Measurements from ENCODE around the gene EIF5A2.
"Not testable (repeated sequence)": the region's sequence is repeated elsewhere in the genome, so short reads cannot be mapped to it uniquely, and the experiment has no call there.

The EIF5A2 gene

GRCh38 chr3:170878688-170879087, 29.7 kb downstream of the EIF5A2 start:
- H3K36me3 ChIP-seq (ENCODE audit: control insufficient read depth in 4 of 4, insufficient read depth in 4 of 4, low read length in 3 of 4); H3K27ac ChIP-seq (ENCODE audit: insufficient read depth in 1 of 2, low read depth in 1 of 2, low read length in 2 of 2, poor library complexity in 1 of 2, severe bottlenecking in 2 of 2); CTCF ChIA-PET; H3K4me3 ChIP-seq (ENCODE audit: control insufficient read depth in 1 of 7, extremely low read depth in 1 of 7, insufficient read depth in 4 of 7, low read depth in 2 of 7, low read length in 6 of 7); H3K4me1 ChIP-seq (ENCODE audit: control extremely low read depth in 1 of 4, control insufficient read depth in 4 of 4, insufficient read depth in 4 of 4, low read length in 3 of 4); H3K9me3 ChIP-seq (ENCODE audit: control extremely low read depth in 1 of 5, control insufficient read depth in 4 of 5, insufficient read depth in 2 of 5, low read depth in 1 of 5, low read length in 4 of 5); H3K27me3 ChIP-seq (replicated peaks in 2 of 5; ENCODE audit: control insufficient read depth in 4 of 5, insufficient read depth in 5 of 5, low read length in 4 of 5); POLR2A ChIA-PET; DNase-seq: not testable (repeated sequence)
- no CpG with 5 or more reads among the region's 5 CpGs for WGBS (ENCODE audit: insufficient coverage)

- H3K36me3 ChIP-seq (ENCODE audit: control insufficient read depth in 4 of 4, insufficient read depth in 4 of 4, low read length in 3 of 4); DNase-seq; H3K4me3 ChIP-seq (ENCODE audit: control insufficient read depth in 1 of 7, extremely low read depth in 1 of 7, insufficient read depth in 4 of 7, low read depth in 2 of 7, low read length in 6 of 7); H3K27me3 ChIP-seq (replicated peaks in 2 of 5; ENCODE audit: control insufficient read depth in 4 of 5, insufficient read depth in 5 of 5, low read length in 4 of 5); H3K4me1 ChIP-seq (ENCODE audit: control extremely low read depth in 1 of 4, control insufficient read depth in 4 of 4, insufficient read depth in 4 of 4, low read length in 3 of 4); CTCF ChIA-PET; H3K9me3 ChIP-seq (ENCODE audit: control extremely low read depth in 1 of 5, control insufficient read depth in 4 of 5, insufficient read depth in 2 of 5, low read depth in 1 of 5, low read length in 4 of 5); POLR2A ChIA-PET; H3K27ac ChIP-seq (ENCODE audit: insufficient read depth in 1 of 2, low read depth in 1 of 2, low read length in 2 of 2, poor library complexity in 1 of 2, severe bottlenecking in 2 of 2): not testable (repeated sequence)
- WGBS (ENCODE audit: insufficient coverage): 100% methylated on average over 1 of the region's 6 CpGs
Observed at GRCh38 chr3:170877311-170877710, 31.1 kb downstream of the EIF5A2 start.

- POLR2A ChIA-PET: no interaction called here
- no peak for DNase-seq
- Histone ChIP-seq H3K27me3 (replicated peaks in 2 of 5; ENCODE audit: control insufficient read depth in 4 of 5, insufficient read depth in 5 of 5, low read length in 4 of 5) (no peaks in the 10 kb centered on the region), H3K9me3 (ENCODE audit: control extremely low read depth in 1 of 5, control insufficient read depth in 4 of 5, insufficient read depth in 2 of 5, low read depth in 1 of 5, low read length in 4 of 5) (peaks cover 0 to 4% (median 0%) of the 10 kb centered on the region in 5 experiments), H3K27ac (ENCODE audit: insufficient read depth in 1 of 2, low read depth in 1 of 2, low read length in 2 of 2, poor library complexity in 1 of 2, severe bottlenecking in 2 of 2) (no peak overlapping the region), H3K4me1 (ENCODE audit: control extremely low read depth in 1 of 4, control insufficient read depth in 4 of 4, insufficient read depth in 4 of 4, low read length in 3 of 4) (no peaks in the 10 kb centered on the region), H3K4me3 (ENCODE audit: control insufficient read depth in 1 of 7, extremely low read depth in 1 of 7, insufficient read depth in 4 of 7, low read depth in 2 of 7, low read length in 6 of 7) (no peak overlapping the region), H3K36me3 (ENCODE audit: control insufficient read depth in 4 of 4, insufficient read depth in 4 of 4, low read length in 3 of 4) (no peaks in the 10 kb centered on the region)
- WGBS (ENCODE audit: insufficient coverage): 100% methylated on average over 2 of the region's 2 CpGs
- CTCF ChIA-PET: no interaction called here
Observed at GRCh38 chr3:170876537-170876936, 31.9 kb downstream of the EIF5A2 start.

- Histone ChIP-seq H3K4me3 (ENCODE audit: control insufficient read depth in 1 of 7, extremely low read depth in 1 of 7, insufficient read depth in 4 of 7, low read depth in 2 of 7, low read length in 6 of 7) (peak within 1 kb of the TSS; percentile 75 to 98 (median 89)), H3K9me3 (ENCODE audit: control extremely low read depth in 1 of 5, control insufficient read depth in 4 of 5, insufficient read depth in 2 of 5, low read depth in 1 of 5, low read length in 4 of 5) (no peaks in the 10 kb centered on the region), H3K27ac (ENCODE audit: insufficient read depth in 1 of 2, low read depth in 1 of 2, low read length in 2 of 2, poor library complexity in 1 of 2, severe bottlenecking in 2 of 2) (peak within 1 kb of the TSS; percentile 95 to 97), H3K27me3 (replicated peaks in 2 of 5; ENCODE audit: control insufficient read depth in 4 of 5, insufficient read depth in 5 of 5, low read length in 4 of 5) (no peaks in the 10 kb centered on the region), H3K36me3 (ENCODE audit: control insufficient read depth in 4 of 4, insufficient read depth in 4 of 4, low read length in 3 of 4) (peaks cover 5 to 32% (median 16%) of the 10 kb centered on the region in 4 experiments), H3K4me1 (ENCODE audit: control extremely low read depth in 1 of 4, control insufficient read depth in 4 of 4, insufficient read depth in 4 of 4, low read length in 3 of 4) (peaks cover 24 to 39% (median 25%) of the 10 kb centered on the region in 4 experiments)
- peak; percentile 97 to 99 (median 99) for DNase-seq
- POLR2A ChIA-PET: interaction anchor here (0.7 to 0.8 kb wide), 2 partner anchors 34 to 513 kb away, joined by 3 read pairs; partner anchors contain the start of gene SKIL
- 0% methylated on average over 48 of the region's 59 CpGs for WGBS (ENCODE audit: insufficient coverage)
- CTCF ChIA-PET: interaction anchor here (0.6 to 1.0 kb wide), 3 partner anchors 16 to 69 kb away, joined by 3 read pairs; no protein-coding TSS in a partner anchor
Observed at GRCh38 chr3:170869645-170870593, 38.5 kb downstream of the EIF5A2 start, which contains the start of gene RPL22L1. TSS of gene RPL22L1 (minus strand) at chr3:170870195. CDS start at chr3:170870167, 28 bp downstream.

- 11% methylated on average over 2 of the region's 2 CpGs for WGBS (ENCODE audit: insufficient coverage)
- ChIA-PET POLR2A (interaction anchor here (0.7 to 0.8 kb wide), 2 partner anchors 35 to 512 kb away, joined by 3 read pairs; partner anchors contain the start of gene SKIL), CTCF (interaction anchor here (0.6 to 1.0 kb wide), 3 partner anchors 17 to 69 kb away, joined by 3 read pairs; no protein-coding TSS in a partner anchor)
- Histone ChIP-seq H3K9me3 (ENCODE audit: control extremely low read depth in 1 of 5, control insufficient read depth in 4 of 5, insufficient read depth in 2 of 5, low read depth in 1 of 5, low read length in 4 of 5) (no peaks in the 10 kb centered on the region), H3K27me3 (replicated peaks in 2 of 5; ENCODE audit: control insufficient read depth in 4 of 5, insufficient read depth in 5 of 5, low read length in 4 of 5) (no peaks in the 10 kb centered on the region), H3K4me3 (ENCODE audit: control insufficient read depth in 1 of 7, extremely low read depth in 1 of 7, insufficient read depth in 4 of 7, low read depth in 2 of 7, low read length in 6 of 7) (peak overlapping the region in 6 of 7 experiments; percentile 84 to 98 (median 89)), H3K4me1 (ENCODE audit: control extremely low read depth in 1 of 4, control insufficient read depth in 4 of 4, insufficient read depth in 4 of 4, low read length in 3 of 4) (peaks cover 24 to 39% (median 25%) of the 10 kb centered on the region in 4 experiments), H3K36me3 (ENCODE audit: control insufficient read depth in 4 of 4, insufficient read depth in 4 of 4, low read length in 3 of 4) (peaks cover 8 to 35% (median 16%) of the 10 kb centered on the region in 4 experiments), H3K27ac (ENCODE audit: insufficient read depth in 1 of 2, low read depth in 1 of 2, low read length in 2 of 2, poor library complexity in 1 of 2, severe bottlenecking in 2 of 2) (peak overlapping the region; percentile 95 to 97)
- DNase-seq: peak in 2 of 3 donors; percentile 6 to 25
Observed at GRCh38 chr3:170869239-170869590, 39.2 kb downstream of the EIF5A2 start.

- Histone ChIP-seq H3K9me3 (ENCODE audit: control extremely low read depth in 1 of 5, control insufficient read depth in 4 of 5, insufficient read depth in 2 of 5, low read depth in 1 of 5, low read length in 4 of 5) (no peaks in the 10 kb centered on the region), H3K27me3 (replicated peaks in 2 of 5; ENCODE audit: control insufficient read depth in 4 of 5, insufficient read depth in 5 of 5, low read length in 4 of 5) (no peaks in the 10 kb centered on the region), H3K4me3 (ENCODE audit: control insufficient read depth in 1 of 7, extremely low read depth in 1 of 7, insufficient read depth in 4 of 7, low read depth in 2 of 7, low read length in 6 of 7) (peak overlapping the region in 6 of 7 experiments; percentile 84 to 98 (median 89)), H3K27ac (ENCODE audit: insufficient read depth in 1 of 2, low read depth in 1 of 2, low read length in 2 of 2, poor library complexity in 1 of 2, severe bottlenecking in 2 of 2) (peak overlapping the region; percentile 95 to 97), H3K4me1 (ENCODE audit: control extremely low read depth in 1 of 4, control insufficient read depth in 4 of 4, insufficient read depth in 4 of 4, low read length in 3 of 4) (peaks cover 24 to 39% (median 25%) of the 10 kb centered on the region in 4 experiments), H3K36me3 (ENCODE audit: control insufficient read depth in 4 of 4, insufficient read depth in 4 of 4, low read length in 3 of 4) (peaks cover 8 to 35% (median 16%) of the 10 kb centered on the region in 4 experiments)
- 71% methylated on average over 2 of the region's 9 CpGs for WGBS (ENCODE audit: insufficient coverage)
- ChIA-PET CTCF (no interaction called here), POLR2A (interaction anchor here (0.8 kb wide), 1 partner anchor 511 kb away, joined by 3 read pairs; the partner anchor contains the start of gene SKIL)
- DNase-seq: no peak
Observed at GRCh38 chr3:170868577-170869238, 39.7 kb downstream of the EIF5A2 start.

Data from common myeloid progenitor, CD34-positive (primary cell).